HG02798 (cell line): ENCODE results near the gene C6orf47.

Experiments
- ATAC-seq: cut with Tn5 transposase; IDR thresholded peaks from one replicate; pipeline ENCODE4 v1.9.1; 2021; ENCODE audit warnings: mild to moderate bottlenecking; ENCODE audit not compliant: unreplicated experiment, poor library complexity

The C6orf47 gene

DNA sequence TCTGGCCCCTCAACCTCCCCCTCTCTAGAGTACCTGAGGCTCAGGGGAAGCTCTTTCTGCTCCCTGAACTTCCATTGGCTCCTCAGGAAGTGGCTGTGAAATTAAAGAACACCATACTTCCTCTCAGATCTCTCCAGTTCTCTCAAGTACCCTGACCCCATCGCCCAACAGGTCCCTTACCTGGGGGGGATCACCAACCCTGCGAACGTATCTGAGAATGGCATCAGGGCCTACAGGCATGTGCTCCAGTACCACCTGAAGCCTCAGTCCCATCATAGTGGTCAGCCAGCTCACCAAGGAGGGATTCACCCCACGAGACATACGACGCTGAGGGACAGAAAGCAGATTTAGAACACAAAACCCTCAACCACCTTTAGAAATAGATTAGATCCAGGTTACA is 20.0 kb downstream of the C6orf47 start:
- no peak for ATAC-seq

DNA sequence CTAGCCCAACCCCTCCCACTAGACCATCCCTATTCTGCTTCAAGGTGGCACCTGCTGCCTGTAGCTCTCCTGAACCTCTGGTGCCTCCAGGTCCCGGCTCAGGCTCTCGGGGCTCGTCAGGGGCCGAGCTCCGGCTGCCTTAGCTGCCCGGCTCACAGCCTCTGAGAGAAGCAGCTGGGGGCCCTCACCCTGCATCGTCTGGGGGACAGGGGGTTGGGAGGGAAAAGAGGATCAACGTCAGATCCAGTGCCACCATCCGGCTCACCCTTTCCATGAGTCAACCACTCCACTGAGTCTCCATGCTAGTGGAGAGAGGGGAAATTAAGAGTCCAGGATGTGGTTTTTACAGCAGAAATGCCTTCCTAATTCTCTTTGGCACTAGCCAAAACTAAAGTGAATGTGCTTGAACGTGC is 21.1 kb downstream of the C6orf47 start:
- no peak for ATAC-seq

DNA sequence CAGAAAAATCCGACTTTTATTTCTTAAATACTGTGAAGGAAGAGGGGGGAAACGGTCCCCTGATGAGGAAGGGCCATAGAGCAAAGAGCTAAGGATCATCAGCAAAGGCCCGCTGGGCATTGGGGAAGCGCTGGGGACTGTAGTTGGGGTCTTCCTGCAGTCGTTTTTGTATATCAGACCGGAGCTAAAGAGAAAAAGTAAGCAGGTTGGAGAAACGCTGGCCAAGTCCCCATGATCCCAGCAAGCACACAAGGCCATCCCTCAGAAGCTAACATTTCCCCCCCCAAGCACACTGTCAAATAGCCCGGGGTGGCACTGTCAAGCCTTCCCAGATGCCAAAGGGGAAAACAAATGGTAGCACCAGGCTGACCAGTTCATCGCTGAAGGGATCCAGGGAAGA is 21.5 kb downstream of the C6orf47 start:
- ATAC-seq, result no peak

GRCh38 chr6:31636698-31637596 is 23.6 kb downstream of the C6orf47 start:
- ATAC-seq, result no peak

- ATAC-seq, result no peak
Measured at GRCh38 chr6:31634969-31635575, 25.5 kb downstream of the C6orf47 start.

DNA sequence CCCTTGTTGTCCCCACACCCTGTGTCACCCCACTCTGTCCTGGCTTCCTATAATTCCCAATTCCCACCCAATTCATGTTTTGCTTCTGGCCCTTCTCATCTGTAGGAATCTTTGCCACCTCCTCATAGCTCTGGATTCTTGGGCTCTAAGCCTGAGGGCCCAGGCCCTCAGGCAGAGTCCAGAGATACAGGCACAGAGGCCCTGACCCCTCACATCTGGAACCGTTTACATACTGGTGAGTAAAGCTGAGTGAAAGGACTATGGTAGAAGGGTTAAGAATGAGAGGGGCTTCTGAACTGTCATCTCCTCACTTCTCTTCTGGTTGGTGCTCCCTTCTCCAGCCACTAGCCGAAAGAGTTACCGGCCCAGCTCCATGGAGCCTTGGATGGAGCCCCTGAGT is 26.4 kb downstream of the C6orf47 start:
- no peak for ATAC-seq

GRCh38 chr6:31633447-31633846 is 27.1 kb downstream of the C6orf47 start:
- ATAC-seq, result no peak

DNA sequence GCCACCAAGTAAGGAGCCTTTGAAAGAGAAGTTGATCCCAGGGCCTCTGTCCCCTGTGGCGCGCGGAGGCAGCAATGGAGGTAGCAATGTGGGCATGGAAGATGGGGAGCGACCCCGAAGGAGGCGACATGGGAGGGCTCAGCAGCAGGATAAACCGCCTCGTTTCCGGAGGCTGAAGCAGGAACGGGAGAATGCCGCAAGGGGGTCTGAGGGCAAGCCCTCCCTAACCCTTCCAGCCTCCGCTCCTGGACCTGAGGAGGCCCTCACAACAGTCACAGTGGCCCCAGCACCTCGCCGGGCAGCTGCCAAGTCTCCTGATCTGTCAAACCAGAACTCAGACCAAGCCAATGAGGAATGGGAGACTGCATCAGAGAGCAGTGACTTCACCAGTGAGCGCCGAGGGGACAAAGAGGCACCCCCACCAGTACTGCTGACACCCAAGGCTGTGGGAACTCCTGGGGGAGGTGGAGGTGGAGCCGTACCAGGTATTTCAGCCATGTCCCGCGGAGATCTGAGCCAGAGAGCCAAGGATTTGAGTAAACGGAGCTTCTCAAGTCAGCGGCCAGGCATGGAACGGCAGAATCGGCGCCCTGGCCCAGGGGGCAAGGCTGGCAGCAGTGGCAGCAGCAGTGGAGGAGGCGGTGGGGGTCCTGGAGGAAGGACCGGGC is 28.2 kb downstream of the C6orf47 start:
- ATAC-seq, result no peak

DNA sequence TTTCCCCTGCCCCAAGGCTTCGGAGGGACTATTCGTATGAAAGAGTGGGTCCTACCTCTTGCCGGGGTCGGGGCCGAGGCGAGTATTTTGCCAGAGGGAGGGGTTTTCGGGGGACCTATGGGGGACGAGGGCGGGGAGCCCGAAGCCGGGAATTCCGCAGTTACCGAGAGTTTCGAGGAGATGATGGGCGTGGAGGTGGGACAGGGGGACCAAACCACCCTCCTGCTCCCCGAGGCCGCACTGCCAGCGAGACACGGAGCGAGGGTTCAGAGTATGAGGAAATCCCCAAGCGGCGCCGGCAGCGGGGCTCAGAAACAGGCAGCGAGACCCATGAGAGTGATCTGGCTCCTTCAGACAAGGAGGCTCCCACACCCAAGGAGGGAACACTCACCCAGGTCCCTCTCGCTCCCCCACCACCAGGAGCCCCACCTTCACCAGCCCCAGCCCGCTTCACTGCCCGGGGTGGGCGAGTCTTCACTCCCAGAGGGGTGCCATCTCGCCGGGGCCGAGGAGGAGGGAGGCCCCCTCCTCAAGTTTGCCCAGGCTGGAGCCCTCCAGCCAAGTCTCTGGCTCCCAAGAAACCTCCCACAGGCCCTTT is 28.8 kb downstream of the C6orf47 start:
- ATAC-seq, result no peak

- ATAC-seq, result no peak
Measured at GRCh38 chr6:31631209-31631608, 29.4 kb downstream of the C6orf47 start.

GRCh38 chr6:31630177-31630934 is 30.2 kb downstream of the C6orf47 start:
- no peak for ATAC-seq

DNA sequence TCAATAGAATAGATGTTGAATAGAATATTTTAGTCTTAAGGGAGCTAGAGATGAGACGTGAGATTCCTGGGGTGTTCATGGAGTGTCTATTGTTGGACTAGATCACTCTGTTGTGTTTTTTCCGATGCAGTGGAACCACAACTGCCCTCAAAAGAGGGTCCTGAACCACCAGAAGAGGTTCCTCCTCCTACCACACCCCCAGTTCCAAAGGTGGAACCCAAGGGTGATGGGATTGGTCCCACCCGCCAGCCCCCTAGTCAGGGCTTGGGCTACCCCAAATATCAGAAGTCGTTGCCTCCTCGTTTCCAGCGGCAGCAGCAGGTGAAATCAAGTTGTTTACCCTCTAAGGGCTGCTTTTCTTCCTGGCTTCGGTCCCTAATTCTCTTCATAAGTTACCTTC is 31.6 kb downstream of the C6orf47 start:
- ATAC-seq, result no peak

DNA sequence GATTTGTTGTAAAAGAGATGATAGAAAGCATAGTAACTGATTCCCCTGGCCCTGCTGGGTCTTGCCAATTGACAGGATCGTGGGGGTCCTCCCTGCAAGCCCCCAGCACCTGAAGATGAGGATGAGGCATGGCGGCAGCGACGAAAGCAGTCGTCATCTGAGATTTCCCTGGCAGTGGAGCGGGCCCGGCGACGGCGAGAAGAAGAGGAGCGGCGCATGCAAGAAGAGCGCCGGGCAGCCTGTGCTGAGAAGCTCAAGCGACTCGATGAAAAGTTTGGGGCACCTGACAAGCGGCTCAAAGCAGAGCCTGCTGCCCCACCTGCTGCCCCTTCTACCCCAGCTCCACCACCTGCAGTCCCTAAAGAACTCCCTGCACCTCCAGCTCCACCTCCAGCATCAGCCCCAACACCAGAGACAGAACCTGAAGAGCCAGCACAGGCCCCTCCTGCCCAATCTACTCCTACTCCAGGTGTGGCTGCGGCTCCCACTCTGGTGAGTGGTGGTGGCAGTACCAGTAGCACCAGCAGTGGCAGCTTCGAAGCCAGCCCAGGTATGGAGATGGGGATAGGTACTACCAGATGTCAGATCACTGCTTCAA is 32.8 kb downstream of the C6orf47 start:
- ATAC-seq, result no peak

- ATAC-seq, result no peak
Measured at GRCh38 chr6:31626952-31627351, 33.6 kb downstream of the C6orf47 start.

GRCh38 chr6:31624070-31624469 is 36.5 kb downstream of the C6orf47 start:
- no peak for ATAC-seq

DNA sequence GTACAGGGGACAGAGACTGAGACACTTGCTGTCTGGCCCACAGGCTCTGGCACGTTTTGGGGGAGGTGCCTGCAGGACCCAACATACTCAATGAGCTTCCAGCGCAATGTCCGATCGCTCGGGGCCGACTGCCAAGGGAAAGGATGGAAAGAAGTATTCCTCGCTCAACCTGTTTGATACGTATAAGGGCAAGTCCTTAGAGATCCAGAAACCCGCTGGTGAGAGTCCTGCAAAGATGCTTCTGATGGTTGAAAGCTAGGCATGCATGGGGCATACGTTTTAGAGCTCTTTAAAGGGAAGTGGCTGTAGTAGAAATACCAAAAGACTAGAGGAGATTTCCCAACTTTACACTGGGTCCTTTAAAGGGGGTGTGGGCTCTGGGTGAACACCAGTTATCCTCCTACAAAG is 37.9 kb downstream of the C6orf47 start:
- no peak for ATAC-seq

DNA sequence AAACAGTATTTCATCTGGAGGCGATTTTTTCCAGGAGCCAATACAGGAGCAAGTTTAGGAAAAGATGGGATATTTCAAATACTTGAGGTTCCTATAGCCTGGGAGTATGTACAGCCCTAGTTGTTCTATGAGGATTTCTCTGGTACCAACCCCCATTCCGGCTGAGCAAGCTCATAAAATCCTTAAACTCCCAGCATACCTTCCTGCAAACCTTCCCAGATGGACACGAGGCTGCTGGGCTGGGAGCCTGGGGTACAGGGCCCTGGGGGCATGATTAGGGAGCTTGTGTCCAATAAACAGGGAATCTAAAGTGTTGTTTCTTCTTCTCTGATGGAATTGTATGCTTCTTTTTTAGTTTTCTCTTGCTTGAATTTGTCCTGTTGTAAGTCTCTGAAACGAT is 38.6 kb downstream of the C6orf47 start:
- ATAC-seq, result no peak

DNA sequence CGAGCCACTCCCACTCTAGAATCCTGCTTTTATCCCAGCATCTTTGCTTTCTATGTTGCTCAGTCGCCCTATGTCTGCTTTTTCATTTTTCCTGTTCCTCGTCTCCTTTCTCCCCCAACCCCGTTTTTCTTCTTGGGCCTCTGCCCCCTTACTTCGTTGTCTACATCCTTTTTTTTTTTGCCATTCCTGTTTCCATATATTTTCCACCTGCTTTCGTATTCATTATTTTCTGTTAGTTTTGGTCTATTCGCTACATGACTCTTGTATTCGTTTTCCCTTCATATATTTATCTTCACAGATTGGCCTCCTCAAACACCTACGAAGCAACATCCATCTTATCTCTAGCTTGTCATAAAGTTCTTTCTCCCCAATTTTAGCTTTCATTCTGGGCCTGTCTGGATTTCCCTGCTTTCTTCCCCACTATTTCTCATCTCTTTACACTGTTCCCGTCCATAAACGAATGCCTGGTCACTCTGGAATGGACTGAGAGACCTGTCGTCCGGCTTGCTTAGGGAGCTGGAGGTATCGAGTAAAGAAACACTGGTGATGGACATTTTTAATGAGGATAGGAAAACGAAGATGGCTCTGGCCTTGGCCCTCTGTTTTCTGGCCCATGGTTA is 39.1 kb downstream of the C6orf47 start:
- ATAC-seq, result no peak

DNA sequence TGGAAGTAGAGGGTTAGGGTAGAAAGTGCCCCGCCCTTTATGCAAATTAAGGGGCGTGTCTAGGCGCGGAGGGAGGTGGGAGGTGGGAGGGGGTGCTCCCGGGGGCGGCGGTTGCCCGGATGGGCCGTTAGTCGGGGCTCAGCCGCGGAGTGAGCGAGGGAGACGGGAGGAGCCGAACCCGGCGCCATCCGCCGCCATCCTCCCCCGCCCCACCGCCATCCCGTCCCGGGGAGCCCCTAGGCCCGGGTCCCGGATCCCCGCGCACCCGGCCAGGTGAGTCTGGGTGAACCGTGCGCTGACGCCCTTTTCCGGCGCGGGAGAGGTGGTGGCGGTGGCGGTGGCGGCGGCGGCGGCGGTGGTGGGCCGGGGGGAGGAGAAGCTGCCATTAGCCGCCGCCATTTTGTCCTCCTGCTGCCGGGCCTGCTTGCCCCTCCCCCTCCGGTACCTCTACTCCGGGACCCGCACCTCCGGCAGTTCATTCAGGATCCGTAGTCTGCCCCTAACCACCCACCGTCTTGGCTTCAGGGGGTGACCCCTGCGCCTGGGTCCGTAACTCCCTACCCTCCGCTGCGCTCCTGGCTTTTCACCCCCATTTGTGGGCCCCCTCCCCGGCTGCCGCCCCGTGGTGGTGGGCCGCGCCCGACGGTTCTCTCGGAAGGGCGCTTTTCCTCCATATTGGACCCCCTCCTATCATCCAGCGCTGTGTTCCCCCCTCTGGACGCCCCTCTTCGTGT is 39.8 kb downstream of the C6orf47 start, which contains the start of gene PRRC2A:
PRRC2A (plus strand) TSS at position 130 of the 734 bp plus-strand sequence. CDS start 2,075 bp downstream, outside the sequence.
- ATAC-seq, result peak; percentile 67
